ENCODE results near the gene DCDC2. TPM values are rescaled to one million over a fixed set of nuclear protein-coding genes. Genes with fewer than 3 reads are reported as not detected.

Gene DCDC2
- under 1 TPM; 0.29 to 0.64 (median 0.42) TPM for total RNA-seq

DNA sequence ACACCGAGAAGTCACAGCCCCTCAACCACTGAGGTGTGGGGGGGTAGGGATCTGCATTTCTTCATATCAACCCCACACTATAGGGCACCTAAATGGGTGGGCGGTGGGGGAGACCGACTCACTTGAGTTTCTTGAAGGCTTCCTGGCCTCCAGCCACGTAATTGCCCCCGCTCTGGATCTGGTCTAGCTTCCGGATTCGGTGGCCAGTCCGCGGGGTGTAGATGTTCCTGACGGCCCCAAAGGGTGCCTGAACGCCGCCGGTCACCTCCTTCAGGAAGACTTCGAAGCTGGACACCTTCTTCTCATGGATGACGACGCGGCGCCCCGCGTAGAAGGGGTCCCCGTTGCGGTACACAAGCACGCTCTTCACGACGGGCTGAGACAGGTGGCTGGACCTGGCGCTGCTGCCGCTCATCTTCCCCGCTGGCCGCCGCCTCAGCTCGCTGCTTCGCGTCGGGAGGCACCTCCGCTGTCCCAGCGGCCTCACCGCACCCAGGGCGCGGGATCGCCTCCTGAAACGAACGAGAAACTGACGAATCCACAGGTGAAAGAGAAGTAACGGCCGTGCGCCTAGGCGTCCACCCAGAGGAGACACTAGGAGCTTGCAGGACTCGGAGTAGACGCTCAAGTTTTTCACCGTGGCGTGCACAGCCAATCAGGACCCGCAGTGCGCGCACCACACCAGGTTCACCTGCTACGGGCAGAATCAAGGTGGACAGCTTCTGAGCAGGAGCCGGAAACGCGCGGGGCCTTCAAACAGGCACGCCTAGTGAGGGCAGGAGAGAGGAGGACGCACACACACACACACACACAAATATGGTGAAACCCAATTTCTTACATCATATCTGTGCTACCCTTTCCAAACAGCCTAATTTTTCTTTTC lies at the start of gene DCDC2:
Gene DCDC2 (minus strand): TSS at position 724 of the 883 bp plus-strand sequence. CDS start 309 bp downstream, at position 415.
- peaks cover 0 to 7% of the 10 kb centered on the region in 2 donors for H3K4me1 ChIP-seq
- no peak within 1 kb of the TSS for H3K27ac ChIP-seq
- H3K27me3 ChIP-seq: no peaks in the 10 kb centered on the region
- in situ Hi-C loops (cut with MboI; ENCODE audit: low sequenced_read_pairs in 4 of 4) (no loop called here), intact Hi-C loops (cut with DNase I; ENCODE audit: low total_unique reads) (no loop called here)
- peak within 1 kb of the TSS; percentile 29 to 43 (median 38) for H3K4me3 ChIP-seq
- DNase-seq (peak; percentile 3 to 13), ATAC-seq (peak; percentile 9 to 39)
- no peaks in the 10 kb centered on the region for H3K36me3 ChIP-seq
- TF ChIP-seq CTCF (IDR thresholded peaks at IDR 0.05 in 4 of 5, conservative IDR thresholded peaks at IDR 0.05 in 1 of 5) (no peak), POLR2A (IDR thresholded peaks at IDR 0.05) (no peak)
- H3K9me3 ChIP-seq: no peaks in the 10 kb centered on the region

- peaks cover 0 to 18% of the 10 kb centered on the region in 2 donors for H3K36me3 ChIP-seq
- TF ChIP-seq POLR2A (IDR thresholded peaks at IDR 0.05) (no peak), CTCF (IDR thresholded peaks at IDR 0.05 in 4 of 5, conservative IDR thresholded peaks at IDR 0.05 in 1 of 5) (no peak)
- H3K4me1 ChIP-seq: peaks cover 20 to 30% of the 10 kb centered on the region in 2 donors
- H3K9me3 ChIP-seq: no peaks in the 10 kb centered on the region
- intact Hi-C loops (cut with DNase I; ENCODE audit: low total_unique reads) (no loop called here), in situ Hi-C loops (cut with MboI; ENCODE audit: low sequenced_read_pairs in 4 of 4) (loop anchor here in 1 of 4 donors (25.0 kb wide), 1 partner anchor 307 kb away; the partner anchor contains the start of gene C6orf62)
- H3K27ac ChIP-seq: peak overlapping the region in 2 of 4 donors; percentile 95 to 98
- H3K27me3 ChIP-seq: no peaks in the 10 kb centered on the region
- H3K4me3 ChIP-seq: no peak overlapping the region
- DNase-seq (no peak), ATAC-seq (no peak)
Observed at GRCh38 chr6:24405262-24405661, 47.4 kb upstream of the DCDC2 start.

DNA sequence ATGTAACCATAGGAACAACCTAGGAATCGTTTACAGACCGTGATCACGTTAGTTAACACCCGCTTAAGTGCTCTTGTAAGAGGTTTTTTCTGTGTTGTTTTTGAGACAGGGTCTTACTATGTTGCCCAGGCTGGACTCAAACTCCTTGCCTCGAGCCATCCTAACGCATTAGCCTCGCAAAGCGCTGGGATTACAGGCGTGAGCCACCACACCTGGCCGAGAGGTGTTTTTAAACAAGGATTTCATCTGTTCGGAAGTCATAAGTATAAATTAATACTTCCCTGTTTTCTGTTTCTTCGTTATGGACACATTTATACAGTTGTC lies 45.6 kb upstream of the DCDC2 start:
- no peak for ATAC-seq
- in situ Hi-C loops (cut with MboI; ENCODE audit: low sequenced_read_pairs in 4 of 4): loop anchor here in 1 of 4 donors (25.0 kb wide), 1 partner anchor 309 kb away; the partner anchor contains the start of gene C6orf62
- H3K36me3 ChIP-seq: peaks cover 0 to 13% of the 10 kb centered on the region in 2 donors
- H3K27ac ChIP-seq: peak overlapping the region; percentile 83 to 98 (median 92)
- no peaks in the 10 kb centered on the region for H3K27me3 ChIP-seq
- H3K9me3 ChIP-seq: no peaks in the 10 kb centered on the region
- H3K4me3 ChIP-seq: peak overlapping the region; percentile 72 to 97 (median 88)
- DNase-seq: no peak
- TF ChIP-seq POLR2A (IDR thresholded peaks at IDR 0.05): no peak
- TF ChIP-seq CTCF (IDR thresholded peaks at IDR 0.05 in 4 of 5, conservative IDR thresholded peaks at IDR 0.05 in 1 of 5): no peak
- peaks cover 20 to 30% of the 10 kb centered on the region in 2 donors for H3K4me1 ChIP-seq
- intact Hi-C loops (cut with DNase I; ENCODE audit: low total_unique reads): no loop called here

GRCh38 chr6:24402697-24403500 lies 45.0 kb upstream of the DCDC2 start, which contains the start of gene MRS2:
TSS of gene MRS2 (plus strand) at chr6:24402936. CDS start at chr6:24403047, 111 bp downstream.
- Histone ChIP-seq H3K9me3 (no peaks in the 10 kb centered on the region), H3K4me3 (peak within 1 kb of the TSS; percentile 72 to 97 (median 88)), H3K36me3 (peaks cover 0 to 13% of the 10 kb centered on the region in 2 donors), H3K27ac (peak within 1 kb of the TSS; percentile 83 to 98 (median 92)), H3K4me1 (peaks cover 20 to 30% of the 10 kb centered on the region in 2 donors), H3K27me3 (no peaks in the 10 kb centered on the region)
- in situ Hi-C loops (cut with MboI; ENCODE audit: low sequenced_read_pairs in 4 of 4) (loop anchor here in 1 of 4 donors (25.0 kb wide), 1 partner anchor 309 kb away; the partner anchor contains the start of gene C6orf62), intact Hi-C loops (cut with DNase I; ENCODE audit: low total_unique reads) (no loop called here)
- no peak for TF ChIP-seq CTCF (IDR thresholded peaks at IDR 0.05 in 4 of 5, conservative IDR thresholded peaks at IDR 0.05 in 1 of 5)
- TF ChIP-seq POLR2A (IDR thresholded peaks at IDR 0.05): peak; percentile 80 to 90
- DNase-seq (peak; percentile 81 to 89), ATAC-seq (peak; percentile 95 to 97)

Data from gastrocnemius medialis (tissue), 4 donors.